Peyer's patch (tissue), 4 donors: ENCODE results near the gene BRAT1. TPM values are rescaled to one million over a fixed set of nuclear protein-coding genes. Genes with fewer than 3 reads are reported as not detected.

Experiments
- DNase-seq, 3 donors: peaks; one replicate each; pipeline ENCODE4 v3.0.0-alpha.2; 2017 to 2019
- H3K27ac ChIP-seq, 4 donors: fragments of 200-600 bp; sonication (generic); one replicate each; pipeline ENCODE4 v1.5.1; 2016 to 2019
- H3K27me3 ChIP-seq, 2 donors: fragments of 200-600 bp; sonication (generic); one replicate each; pipeline ENCODE4 v1.5.1; 2019
- H3K36me3 ChIP-seq, 3 donors: fragments of 200-600 bp; sonication (generic); one replicate each; pipeline ENCODE4 v1.5.1; 2016 to 2019
- H3K4me1 ChIP-seq, 4 donors: fragments of 200-600 bp; sonication (generic); one replicate each; pipeline ENCODE4 v1.5.1; 2016 to 2019
- H3K4me3 ChIP-seq, 4 donors: fragments of 200-600 bp; sonication (generic); 1 replicate in 3 of 4; 2 replicates in 1 of 4; pipeline ENCODE4 v1.5.1; 2016 to 2019; ENCODE audit warnings: mild to moderate bottlenecking in 1 of 4
- H3K9me3 ChIP-seq, 4 donors: fragments of 200-600 bp; sonication (generic); one replicate each; pipeline ENCODE4 v1.5.1; 2016 to 2019; ENCODE audit warnings: mild to moderate bottlenecking in 1 of 4
- CTCF ChIP-seq, 6 experiments: fragments of 450-650 bp in 4 of 6; fragments of 200-600 bp in 2 of 6; sonication (generic) in 1 of 6; IDR thresholded peaks; one replicate each; pipeline ENCODE4 v1.5.1; 2017 to 2019; ENCODE audit warnings: antibody characterized with exemption in 6 of 6, mild to moderate bottlenecking in 3 of 6, moderate library complexity in 1 of 6
- POLR2A ChIP-seq, 2 donors: fragments of 450-650 bp; IDR thresholded peaks; one replicate each; pipeline ENCODE4 v1.5.1; 2017; ENCODE audit warnings: antibody characterized with exemption in 2 of 2, mild to moderate bottlenecking in 2 of 2, moderate library complexity in 2 of 2
- total RNA-seq, 4 donors: library from RNA; depleted of rRNA; stranded (reverse); fragments of >200 nt; gene quantifications; one replicate each; pipeline ENCODE4 v1.1.0, GENCODE V29; 2016

The BRAT1 gene
- total RNA-seq, 4 donors from 2014 or later = 43.3 to 73.3 (median 54.1) TPM

GRCh38 chr7:2497065-2497464 is 58.3 kb downstream of the BRAT1 start:
- DNase-seq = no peak

GRCh38 chr7:2496375-2496774 is 58.9 kb downstream of the BRAT1 start:
- no peak overlapping the region for H3K27ac ChIP-seq
- H3K27me3 ChIP-seq = no peaks in the 10 kb centered on the region
- H3K4me1 ChIP-seq = peaks cover 0 to 14% (median 0%) of the 10 kb centered on the region in 4 donors
- peak in 1 of 3 donors; percentile 43 for DNase-seq
- H3K4me3 ChIP-seq = no peak overlapping the region
- H3K9me3 ChIP-seq = no peaks in the 10 kb centered on the region
- H3K36me3 ChIP-seq = no peaks in the 10 kb centered on the region
- no peak for TF ChIP-seq POLR2A (IDR thresholded peaks at IDR 0.05)
- TF ChIP-seq CTCF (IDR thresholded peaks at IDR 0.05) = no peak

More at GRCh38 chr7:2497065-2497464, 58.3 kb downstream of the BRAT1 start:
- H3K4me1 ChIP-seq = peaks cover 0 to 14% (median 0%) of the 10 kb centered on the region in 4 donors
- no peaks in the 10 kb centered on the region for H3K27me3 ChIP-seq
- H3K27ac ChIP-seq = no peak overlapping the region
- no peaks in the 10 kb centered on the region for H3K9me3 ChIP-seq
- no peak overlapping the region for H3K4me3 ChIP-seq
- no peak for TF ChIP-seq POLR2A (IDR thresholded peaks at IDR 0.05)
- no peaks in the 10 kb centered on the region for H3K36me3 ChIP-seq

GRCh38 chr7:2495418-2496299 is 59.7 kb downstream of the BRAT1 start:
- TF ChIP-seq POLR2A (IDR thresholded peaks at IDR 0.05) = no peak
- no peak for TF ChIP-seq CTCF (IDR thresholded peaks at IDR 0.05)
- no peaks in the 10 kb centered on the region for H3K27me3 ChIP-seq
- no peak for DNase-seq

GRCh38 chr7:2494191-2495130 is 60.9 kb downstream of the BRAT1 start:
- no peak for TF ChIP-seq POLR2A (IDR thresholded peaks at IDR 0.05)
- TF ChIP-seq CTCF (IDR thresholded peaks at IDR 0.05) = no peak
- Histone ChIP-seq H3K36me3 (no peaks in the 10 kb centered on the region), H3K4me3 (no peak overlapping the region), H3K27me3 (no peaks in the 10 kb centered on the region), H3K4me1 (peaks cover 0 to 14% (median 0%) of the 10 kb centered on the region in 4 donors), H3K27ac (no peak overlapping the region), H3K9me3 (no peaks in the 10 kb centered on the region)
- DNase-seq = no peak

More at GRCh38 chr7:2495418-2496299, 59.7 kb downstream of the BRAT1 start:
- H3K36me3 ChIP-seq = no peaks in the 10 kb centered on the region
- H3K4me3 ChIP-seq = no peak overlapping the region
- no peak overlapping the region for H3K27ac ChIP-seq
- peaks cover 0 to 14% (median 0%) of the 10 kb centered on the region in 4 donors for H3K4me1 ChIP-seq
- no peaks in the 10 kb centered on the region for H3K9me3 ChIP-seq

- H3K4me3 ChIP-seq = no peak overlapping the region
- peaks cover 0 to 14% (median 0%) of the 10 kb centered on the region in 4 donors for H3K4me1 ChIP-seq
- no peaks in the 10 kb centered on the region for H3K27me3 ChIP-seq
- DNase-seq = peak in 1 of 3 donors; percentile 44
- H3K36me3 ChIP-seq = no peaks in the 10 kb centered on the region
- H3K27ac ChIP-seq = no peak overlapping the region
- H3K9me3 ChIP-seq = no peaks in the 10 kb centered on the region
- TF ChIP-seq POLR2A (IDR thresholded peaks at IDR 0.05) (no peak), CTCF (IDR thresholded peaks at IDR 0.05) (no peak)
Measured at GRCh38 chr7:2493205-2494164, 61.8 kb downstream of the BRAT1 start.
